NCI-H524 treated with DMSO at 0.1 percent for 48 hours (cell line): Measurements from ENCODE around the gene BLCAP.
"Not testable (repeated sequence)": the region's sequence is repeated elsewhere in the genome, so short reads cannot be mapped to it uniquely, and the experiment has no call there.

ENCODE experiments used
- DNase-seq: peaks from one replicate; lab custom pipeline; 2025; lab: John Stamatoyannopoulos, UW

BLCAP gene

GRCh38 chr20:37556538-37556937 lies 28.9 kb upstream of the BLCAP start:
- no peak for DNase-seq

- DNase-seq, result not testable (repeated sequence)
These were observed 27.1 kb upstream of the BLCAP start for GRCh38 chr20:37554721-37555298.

- no peak for DNase-seq
These were observed 24.7 kb upstream of the BLCAP start for GRCh38 chr20:37552415-37552814.

- DNase-seq, result not testable (repeated sequence)
These were observed 24.0 kb upstream of the BLCAP start for GRCh38 chr20:37551660-37552059.

DNA sequence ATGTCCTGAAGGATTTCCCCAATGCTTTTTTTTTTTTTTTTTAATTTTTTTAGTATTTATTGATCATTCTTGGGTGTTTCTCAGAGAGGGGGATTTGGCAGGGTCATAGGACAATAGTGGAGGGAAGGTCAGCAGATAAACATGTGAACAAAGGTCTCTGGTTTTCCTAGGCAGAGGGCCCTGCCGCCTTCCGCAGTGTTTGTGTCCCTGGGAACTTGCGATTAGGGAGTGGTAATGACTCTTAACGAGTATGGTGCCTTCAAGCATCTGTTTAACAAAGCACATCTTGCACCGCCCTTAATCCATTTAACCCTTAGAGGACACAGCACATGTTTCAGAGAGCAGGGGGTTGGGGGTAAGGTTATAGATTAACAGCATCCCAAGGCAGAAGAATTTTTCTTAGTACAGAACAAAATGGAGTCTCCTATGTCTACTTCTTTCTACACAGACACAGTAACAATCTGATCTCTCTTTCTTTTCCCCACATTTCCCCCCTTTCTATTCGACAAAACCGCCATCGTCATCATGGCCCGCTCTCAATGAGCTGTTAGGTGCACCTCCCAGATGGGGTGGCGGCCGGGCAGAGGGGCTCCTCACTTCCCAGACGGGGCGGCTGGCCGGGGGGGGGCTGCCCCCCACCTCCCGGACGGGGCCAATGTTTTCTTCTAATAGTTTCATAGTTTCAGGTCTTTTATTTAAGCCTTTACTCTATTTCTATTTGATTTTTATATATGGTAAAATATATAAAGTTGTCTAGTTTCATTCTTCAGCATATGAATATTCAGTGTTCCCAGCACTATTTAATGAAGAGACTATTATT lies 22.6 kb upstream of the BLCAP start:
- DNase-seq, result peak; percentile 22

GRCh38 chr20:37547912-37548311 lies 20.2 kb upstream of the BLCAP start:
- DNase-seq, result no peak

DNA sequence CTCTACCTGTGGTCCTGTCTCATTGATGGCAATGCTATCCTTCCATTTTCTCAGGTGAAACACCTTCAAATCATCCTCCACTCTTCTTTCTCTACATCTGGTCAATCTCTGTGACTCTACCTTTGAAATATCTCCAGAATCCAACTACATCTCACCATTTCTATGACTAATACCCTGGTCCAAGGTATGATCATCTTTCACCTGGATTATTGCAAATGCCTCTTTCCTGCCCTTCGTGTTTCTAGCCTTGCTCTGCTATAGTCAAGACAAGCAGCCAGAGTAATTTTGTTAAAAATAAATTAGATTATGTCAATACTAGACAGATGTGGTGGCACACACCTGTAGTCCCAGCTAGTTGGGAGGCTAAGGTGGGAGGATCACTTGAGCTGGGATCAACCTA lies 17.8 kb upstream of the BLCAP start:
- DNase-seq, result no peak

DNA sequence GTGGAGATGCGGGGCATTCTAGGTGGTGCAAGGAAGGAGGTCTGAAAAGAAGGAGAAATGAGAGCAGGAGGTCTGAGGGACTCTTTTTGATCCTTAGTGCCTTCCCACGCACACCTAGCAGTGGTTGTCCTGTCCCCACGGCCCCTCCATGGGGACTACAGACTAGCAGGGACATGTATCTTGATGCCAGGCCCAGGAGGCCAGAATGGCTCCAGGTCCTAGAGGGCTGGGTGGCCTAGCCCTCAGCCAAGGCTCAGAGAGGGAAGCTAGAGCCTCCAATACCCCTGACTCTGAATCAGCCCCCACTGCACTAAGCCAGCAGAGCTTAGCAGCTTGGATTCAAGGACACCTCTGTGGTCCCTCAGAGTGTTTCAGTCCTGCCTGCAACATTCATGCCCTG lies 16.7 kb upstream of the BLCAP start:
- no peak for DNase-seq

DNA sequence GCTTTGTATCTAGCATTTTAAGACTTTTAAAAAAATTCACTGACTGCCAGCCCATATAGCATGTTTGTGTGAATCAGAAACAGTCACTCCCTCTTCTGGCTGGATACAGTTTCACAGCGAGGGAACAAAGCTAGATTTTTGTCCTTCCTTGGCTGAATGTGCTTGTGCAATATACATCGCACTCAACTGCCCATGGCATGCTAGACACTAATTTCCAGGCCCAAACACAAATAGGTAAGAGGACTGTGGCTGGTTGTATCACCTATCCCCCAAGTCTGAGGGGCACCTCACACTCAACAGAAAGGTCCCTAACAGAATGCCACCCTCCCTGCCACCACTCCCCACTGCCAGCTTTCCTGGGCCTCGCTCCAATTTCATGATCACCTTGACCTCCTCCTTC lies 16.2 kb upstream of the BLCAP start:
- no peak for DNase-seq

DNA sequence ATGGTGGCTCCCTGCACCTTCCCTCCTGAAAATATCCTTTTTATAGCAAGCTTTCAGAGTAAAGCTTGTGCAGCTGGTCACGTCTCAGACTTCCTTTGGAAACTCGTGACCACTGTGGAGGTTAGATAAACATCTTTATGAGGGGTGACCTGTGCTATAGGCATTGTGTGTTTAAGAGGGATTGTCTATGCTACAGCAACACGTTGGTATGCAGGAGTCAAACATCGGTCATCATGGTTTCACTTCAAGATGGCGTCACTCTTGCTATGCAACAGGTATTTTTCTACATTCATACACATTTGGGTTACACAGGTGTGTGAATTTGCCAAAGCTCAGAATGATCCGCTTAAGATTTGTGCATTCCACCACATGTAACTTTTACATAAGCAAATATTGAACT lies 14.6 kb upstream of the BLCAP start:
- DNase-seq, result no peak

- DNase-seq, result no peak
These were observed 13.7 kb upstream of the BLCAP start for GRCh38 chr20:37541326-37541725.

- not testable (repeated sequence) for DNase-seq
These were observed 13.2 kb upstream of the BLCAP start for GRCh38 chr20:37540838-37541237.

GRCh38 chr20:37540001-37540400 lies 12.3 kb upstream of the BLCAP start:
- DNase-seq, result no peak

DNA sequence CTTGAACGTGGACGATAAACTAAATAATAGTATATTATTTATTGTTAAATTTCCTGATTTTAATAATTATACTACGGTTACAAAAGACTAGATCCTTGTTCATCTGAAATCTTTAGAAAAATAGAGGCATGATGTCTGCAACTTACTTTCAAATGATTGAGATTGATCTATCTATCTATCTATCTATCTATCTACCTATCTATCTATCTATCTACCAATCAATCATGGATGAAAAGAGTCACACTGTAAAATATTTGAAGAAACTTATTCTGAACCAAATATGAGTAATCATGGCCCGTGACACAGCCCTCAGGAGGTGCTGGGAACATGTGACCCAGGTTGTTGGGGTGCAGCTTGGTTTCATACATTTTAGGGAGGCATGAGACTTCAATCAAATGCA lies 11.7 kb upstream of the BLCAP start:
- no peak for DNase-seq

GRCh38 chr20:37538003-37538402 lies 10.3 kb upstream of the BLCAP start:
- no peak for DNase-seq

DNA sequence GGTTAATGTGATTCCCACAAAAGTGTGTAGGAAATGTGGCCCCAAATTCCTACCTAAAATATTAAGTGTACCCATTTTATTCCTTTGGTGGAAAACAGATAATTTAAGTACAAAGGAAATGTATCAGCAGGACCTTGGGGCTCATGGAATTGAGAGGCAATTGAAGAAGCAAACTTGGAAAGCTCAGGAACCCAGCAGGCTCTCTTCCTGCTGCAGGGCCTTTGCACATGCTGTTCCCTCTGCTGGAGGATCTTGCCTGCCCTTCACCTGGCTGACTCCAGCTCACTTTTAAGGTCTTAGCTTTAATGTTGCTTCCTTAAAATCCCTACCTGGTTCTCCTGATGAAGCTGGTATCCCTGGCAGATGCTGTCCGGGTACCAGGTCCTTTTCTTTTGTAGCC lies 9.8 kb upstream of the BLCAP start:
- no peak for DNase-seq

DNA sequence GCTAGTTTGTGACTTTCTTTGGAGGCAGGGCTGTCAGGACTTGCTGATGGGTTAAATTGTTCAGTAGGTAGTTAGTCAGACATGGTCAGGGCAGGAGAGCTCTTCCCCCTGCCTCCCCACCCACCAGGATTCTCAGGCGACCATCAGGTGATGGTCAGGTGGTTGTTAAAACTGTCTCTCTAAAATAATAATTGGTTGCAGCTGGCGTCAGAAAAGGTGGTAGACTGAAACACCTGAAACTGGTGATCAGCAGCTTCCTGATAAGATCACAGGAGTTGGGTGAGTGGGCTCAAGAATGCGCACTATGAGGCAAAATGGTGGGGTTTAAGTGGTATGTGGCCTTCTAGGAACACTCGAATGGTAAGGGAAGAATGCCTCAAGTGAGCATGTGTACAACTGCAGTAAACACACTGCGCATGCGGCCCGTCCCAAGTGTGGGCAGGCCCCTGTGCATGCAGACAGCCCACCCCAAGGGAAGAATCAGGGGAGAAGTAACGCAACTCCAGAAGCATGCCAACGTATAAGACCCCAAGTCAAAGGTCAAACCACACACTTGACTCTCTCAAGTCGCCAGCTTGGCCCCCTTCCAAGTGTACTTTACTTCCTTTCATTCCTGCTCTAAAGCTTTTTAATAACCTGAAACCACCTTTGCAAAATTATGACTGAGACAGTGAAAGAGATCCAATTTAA lies 7.9 kb upstream of the BLCAP start:
- DNase-seq, result no peak

GRCh38 chr20:37534401-37535157 lies 6.9 kb upstream of the BLCAP start:
- DNase-seq, result peak; percentile 49

DNA sequence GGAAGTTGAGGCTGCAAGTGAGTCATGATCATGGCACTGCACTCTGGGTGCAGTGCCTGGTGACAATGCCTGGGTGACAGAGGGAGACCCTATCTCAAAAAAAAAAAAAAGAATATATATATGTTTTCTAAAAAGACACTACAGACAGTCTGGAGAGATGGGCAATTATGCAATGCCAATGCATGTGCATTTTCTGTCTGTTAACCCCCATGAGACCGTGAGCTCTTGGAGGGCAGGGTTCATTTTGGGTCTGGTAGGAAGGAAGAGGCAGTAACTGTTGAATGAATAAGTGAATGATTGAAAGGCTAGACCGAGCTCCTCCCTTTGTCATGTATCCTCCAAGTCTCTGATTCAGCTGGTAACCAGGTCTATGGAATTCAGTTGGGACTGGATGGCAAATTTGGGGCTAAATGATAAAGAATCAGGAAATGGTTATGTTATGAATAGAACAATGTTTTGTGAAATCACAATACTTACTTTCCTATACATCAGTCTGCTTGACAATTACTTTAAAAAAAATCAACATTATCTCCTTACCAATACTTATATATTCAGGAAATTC lies 5.6 kb upstream of the BLCAP start:
- DNase-seq, result no peak

- no peak for DNase-seq
These were observed 4.2 kb upstream of the BLCAP start for GRCh38 chr20:37531856-37532255.

- no peak for DNase-seq
These were observed 3.0 kb upstream of the BLCAP start for GRCh38 chr20:37530696-37531095.

DNA sequence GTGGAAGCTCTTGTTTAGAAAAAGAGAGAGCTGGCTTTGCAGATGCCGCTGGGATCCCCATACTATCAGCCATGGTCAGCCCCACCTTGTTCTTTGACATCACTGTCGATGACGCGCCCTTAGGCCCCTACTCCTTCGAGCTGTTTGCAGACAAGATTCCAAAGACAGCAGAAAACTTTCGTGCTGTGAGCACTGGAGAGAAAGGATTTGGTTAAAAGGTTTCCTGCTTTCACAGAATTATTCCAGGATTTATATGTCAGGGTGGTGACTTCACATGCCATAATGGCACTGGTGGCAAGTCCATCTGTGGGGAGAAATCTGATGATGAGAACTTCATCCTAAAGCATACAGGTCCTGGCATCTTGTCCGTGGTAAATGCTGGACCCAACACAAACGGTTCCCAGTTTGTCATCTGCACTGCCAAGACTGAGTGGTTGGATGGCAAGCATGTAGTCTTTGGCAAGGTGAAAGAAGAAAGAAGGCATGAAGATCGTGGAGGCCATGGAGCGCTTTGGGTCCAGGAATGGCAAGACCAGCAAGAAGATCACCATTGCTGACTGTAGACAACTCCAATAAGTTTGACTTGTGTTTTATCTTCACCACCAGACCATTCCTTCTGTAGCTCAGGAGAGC lies 2.4 kb upstream of the BLCAP start:
- DNase-seq, result no peak
